ENCODE results near the gene GABPB1. TPM values are rescaled to one million over a fixed set of nuclear protein-coding genes. Genes with fewer than 3 reads are reported as not detected.

GABPB1 gene
- polyA plus RNA-seq, 1 donor (not counting 4 experiments of a cell fraction or from before 2014, with no cell fraction given), result 23.3 TPM

DNA sequence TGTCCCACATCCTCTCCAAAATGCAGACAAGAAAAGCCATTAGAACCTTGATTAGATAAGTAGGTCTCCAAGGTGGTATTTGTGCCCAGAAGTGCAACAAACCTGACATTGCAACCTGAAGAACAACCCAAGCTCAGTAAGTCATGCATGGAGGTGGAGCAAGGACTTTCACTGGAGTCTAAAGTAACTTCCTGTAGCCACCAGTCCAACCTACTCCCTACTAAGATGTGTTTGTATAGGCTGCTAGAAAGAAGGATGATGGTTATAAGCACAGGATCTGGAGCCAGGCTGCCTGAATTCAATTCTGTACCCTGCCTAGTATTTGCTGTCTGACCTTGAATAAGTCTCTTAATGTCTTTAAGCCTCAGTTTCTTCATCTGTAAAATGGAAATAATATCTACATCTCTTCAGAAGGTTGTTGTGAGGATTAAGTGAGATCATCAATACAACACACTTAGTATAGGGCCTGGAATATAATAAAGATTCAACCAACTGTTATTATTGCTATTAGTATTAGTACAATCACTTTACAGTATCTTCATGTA is 121.7 kb downstream of the GABPB1 start:
- dilution Hi-C loops (cut with MboI; ENCODE audit: extremely low pct_ligation_motif_present, low sequenced_read_pairs), result no loop called here

DNA sequence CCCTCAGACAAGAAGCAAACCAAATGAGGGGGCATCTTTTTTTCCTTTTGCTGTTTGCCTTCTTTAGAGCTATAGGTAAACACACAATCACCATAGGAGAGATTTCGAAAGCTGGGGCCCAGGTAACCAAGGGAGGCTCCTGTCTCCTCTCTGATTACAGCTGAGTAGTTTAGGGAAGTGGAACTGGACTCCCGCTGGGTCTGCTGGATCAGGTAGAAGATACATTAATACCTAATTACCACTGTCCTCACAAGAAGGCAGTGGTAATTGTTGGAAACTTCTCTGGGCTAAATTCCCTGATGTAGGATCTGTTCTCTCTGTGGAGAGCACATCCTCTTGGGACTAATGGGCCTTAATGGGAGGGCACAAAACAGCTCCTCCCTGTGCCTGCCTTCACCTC is 122.2 kb downstream of the GABPB1 start:
- Histone ChIP-seq H3K4me3 (ENCODE audit: control insufficient read depth in 2 of 3, extremely low read depth in 1 of 3, insufficient read depth in 2 of 3, low read depth in 1 of 3, low read length in 3 of 3) (no peak overlapping the region), H3K36me3 (ENCODE audit: control insufficient read depth in 2 of 2, extremely low read depth in 1 of 2, insufficient read depth in 2 of 2, low read length in 2 of 2) (no peaks in the 10 kb centered on the region), H4K20me1 (ENCODE audit: control insufficient read depth, extremely low read depth, insufficient read depth, low read length) (no peaks in the 10 kb centered on the region), H2AFZ (ENCODE audit: control insufficient read depth, low read length) (no peak overlapping the region), H3K79me2 (ENCODE audit: control insufficient read depth, insufficient read depth, low read length) (no peaks in the 10 kb centered on the region), H3K9me1 (ENCODE audit: control insufficient read depth, extremely low read depth, insufficient read depth, low read length) (no peaks in the 10 kb centered on the region), H3K9ac (ENCODE audit: control insufficient read depth, extremely low read depth, insufficient read depth, low read length) (no peak overlapping the region), H3K27me3 (ENCODE audit: control insufficient read depth, extremely low read depth, insufficient read depth, low read length) (no peaks in the 10 kb centered on the region), H3K27ac (ENCODE audit: control insufficient read depth, insufficient read depth, low read length) (no peak overlapping the region), H3K4me2 (ENCODE audit: control insufficient read depth, extremely low read depth, insufficient read depth, low read depth, low read length) (no peak overlapping the region), H3K9me3 (ENCODE audit: control insufficient read depth, low read depth, low read length) (no peaks in the 10 kb centered on the region), H3K4me1 (ENCODE audit: control insufficient read depth, extremely low read depth, insufficient read depth, low read length) (no peaks in the 10 kb centered on the region)
- dilution Hi-C loops (cut with MboI; ENCODE audit: extremely low pct_ligation_motif_present, low sequenced_read_pairs), result no loop called here
- DNase-seq (ENCODE audit: low read depth, low spot score) (no peak), FAIRE-seq (no peak)
- TF ChIP-seq EZH2 (IDR thresholded peaks at IDR 0.05; ENCODE audit: low read length), result no peak
- TF ChIP-seq, protein P1, sequence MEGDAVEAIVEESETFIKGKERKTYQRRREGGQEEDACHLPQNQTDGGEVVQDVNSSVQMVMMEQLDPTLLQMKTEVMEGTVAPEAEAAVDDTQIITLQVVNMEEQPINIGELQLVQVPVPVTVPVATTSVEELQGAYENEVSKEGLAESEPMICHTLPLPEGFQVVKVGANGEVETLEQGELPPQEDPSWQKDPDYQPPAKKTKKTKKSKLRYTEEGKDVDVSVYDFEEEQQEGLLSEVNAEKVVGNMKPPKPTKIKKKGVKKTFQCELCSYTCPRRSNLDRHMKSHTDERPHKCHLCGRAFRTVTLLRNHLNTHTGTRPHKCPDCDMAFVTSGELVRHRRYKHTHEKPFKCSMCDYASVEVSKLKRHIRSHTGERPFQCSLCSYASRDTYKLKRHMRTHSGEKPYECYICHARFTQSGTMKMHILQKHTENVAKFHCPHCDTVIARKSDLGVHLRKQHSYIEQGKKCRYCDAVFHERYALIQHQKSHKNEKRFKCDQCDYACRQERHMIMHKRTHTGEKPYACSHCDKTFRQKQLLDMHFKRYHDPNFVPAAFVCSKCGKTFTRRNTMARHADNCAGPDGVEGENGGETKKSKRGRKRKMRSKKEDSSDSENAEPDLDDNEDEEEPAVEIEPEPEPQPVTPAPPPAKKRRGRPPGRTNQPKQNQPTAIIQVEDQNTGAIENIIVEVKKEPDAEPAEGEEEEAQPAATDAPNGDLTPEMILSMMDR (optimal IDR thresholded peaks at IDR 0.05 in 1 of 3, IDR thresholded peaks at IDR 0.05 in 1 of 3, conservative IDR thresholded peaks at IDR 0.05 in 1 of 3; ENCODE audit: extremely low read depth in 1 of 3, insufficient read depth in 2 of 3, low read length in 3 of 3), result no peak

More for the DNA sequence above, 121.7 kb downstream of the GABPB1 start:
- H3K79me2 ChIP-seq (ENCODE audit: control insufficient read depth, insufficient read depth, low read length), result no peaks in the 10 kb centered on the region
- DNase-seq (ENCODE audit: low read depth, low spot score), result no peak
- TF ChIP-seq, protein P1 (optimal IDR thresholded peaks at IDR 0.05 in 1 of 3, IDR thresholded peaks at IDR 0.05 in 1 of 3, conservative IDR thresholded peaks at IDR 0.05 in 1 of 3; ENCODE audit: extremely low read depth in 1 of 3, insufficient read depth in 2 of 3, low read length in 3 of 3), result no peak
- no peak for TF ChIP-seq EZH2 (IDR thresholded peaks at IDR 0.05; ENCODE audit: low read length)
- no peak overlapping the region for H3K9ac ChIP-seq (ENCODE audit: control insufficient read depth, extremely low read depth, insufficient read depth, low read length)
- no peaks in the 10 kb centered on the region for H3K9me1 ChIP-seq (ENCODE audit: control insufficient read depth, extremely low read depth, insufficient read depth, low read length)
- no peak for FAIRE-seq
- no peak overlapping the region for H3K4me3 ChIP-seq (ENCODE audit: control insufficient read depth in 2 of 3, extremely low read depth in 1 of 3, insufficient read depth in 2 of 3, low read depth in 1 of 3, low read length in 3 of 3)
- H4K20me1 ChIP-seq (ENCODE audit: control insufficient read depth, extremely low read depth, insufficient read depth, low read length), result no peaks in the 10 kb centered on the region
- H3K36me3 ChIP-seq (ENCODE audit: control insufficient read depth in 2 of 2, extremely low read depth in 1 of 2, insufficient read depth in 2 of 2, low read length in 2 of 2), result no peaks in the 10 kb centered on the region
- H2AFZ ChIP-seq (ENCODE audit: control insufficient read depth, low read length), result no peak overlapping the region
- no peak overlapping the region for H3K27ac ChIP-seq (ENCODE audit: control insufficient read depth, insufficient read depth, low read length)
- H3K9me3 ChIP-seq (ENCODE audit: control insufficient read depth, low read depth, low read length), result no peaks in the 10 kb centered on the region
- no peak overlapping the region for H3K4me2 ChIP-seq (ENCODE audit: control insufficient read depth, extremely low read depth, insufficient read depth, low read depth, low read length)
- H3K27me3 ChIP-seq (ENCODE audit: control insufficient read depth, extremely low read depth, insufficient read depth, low read length), result no peaks in the 10 kb centered on the region
- H3K4me1 ChIP-seq (ENCODE audit: control insufficient read depth, extremely low read depth, insufficient read depth, low read length), result no peaks in the 10 kb centered on the region
